IMR-90 (cell line): ENCODE results near the gene SHISA3. TPM values are rescaled to one million over a fixed set of nuclear protein-coding genes. Genes with fewer than 3 reads are reported as not detected.

Source experiments
- ATAC-seq: fragments of 200-7000 bp; cut with Tn5 transposase; 2 replicates; pipeline ENCODE4 v1.9.1; 2020; ENCODE audit warnings: low read depth, mild to moderate bottlenecking, moderate library complexity
- BruUV-seq: library from RNA; stranded (reverse); fragments of 400-500 nt; replicated peaks from 2 replicates; lab custom pipeline; 2021; lab: Mats Ljungman, UMichigan
- CTCF ChIA-PET: fragments of 300-600 bp; formaldehyde crosslinking; extraction: SDS; loops from one replicate; lab custom pipeline; 2021; ENCODE audit warnings: antibody characterized with exemption; lab: Yijun Ruan, JAX
- POLR2A ChIA-PET: fragments of 300-600 bp; sonication (Branson Sonifier 250); formaldehyde crosslinking; loops from one replicate; lab custom pipeline; 2022; ENCODE audit warnings: antibody characterized with exemption; ENCODE audit not compliant: unreplicated experiment; lab: Charles Lee
- DNase-seq: peaks from one replicate; pipeline ENCODE4 v3.0.0; 2013
- H2AFZ ChIP-seq: replicated peaks from 2 replicates; pipeline ENCODE3; 2013; ENCODE audit warnings: low read length, mild to moderate bottlenecking; ENCODE audit not compliant: poor library complexity
- H2AK5ac ChIP-seq: 2 replicates; pipeline ENCODE4 v1.6.1; 2013; ENCODE audit warnings: low read depth, low read length, inconsistent platforms
- H2AK9ac ChIP-seq: replicated peaks from 2 replicates; pipeline ENCODE3; 2013; ENCODE audit warnings: mild to moderate bottlenecking, low read depth, low read length, moderate library complexity; ENCODE audit not compliant: poor library complexity
- H2BK120ac ChIP-seq: 2 replicates; pipeline ENCODE4 v1.6.1; 2013; ENCODE audit warnings: low read depth, low read length, inconsistent platforms
- H2BK15ac ChIP-seq: 3 replicates; pipeline ENCODE4 v1.6.1; 2013; ENCODE audit warnings: low read depth, low read length, inconsistent platforms
- H2BK20ac ChIP-seq: 2 replicates; pipeline ENCODE4 v1.6.1; 2013; ENCODE audit warnings: low read depth, mild to moderate bottlenecking, inconsistent platforms, low read length, moderate library complexity
- H2BK5ac ChIP-seq: 2 replicates; pipeline ENCODE4 v1.6.1; 2013; ENCODE audit warnings: mild to moderate bottlenecking, low read depth, low read length, inconsistent platforms; ENCODE audit not compliant: poor library complexity, severe bottlenecking
- H3K14ac ChIP-seq: replicated peaks from 2 replicates; pipeline ENCODE4 v1.6.1; 2013; ENCODE audit warnings: low read depth, low read length, inconsistent platforms
- H3K18ac ChIP-seq: 2 replicates; pipeline ENCODE4 v1.6.1; 2013; ENCODE audit warnings: low read depth, low read length, control low read depth
- H3K23ac ChIP-seq: 2 replicates; pipeline ENCODE4 v1.6.1; 2013; ENCODE audit warnings: low read depth, low read length, inconsistent platforms
- H3K27ac ChIP-seq: 2 replicates; pipeline ENCODE4 v1.5.1; 2013; ENCODE audit warnings: mild to moderate bottlenecking, control low read depth, low read length; ENCODE audit not compliant: insufficient read depth
- H3K27me3 ChIP-seq: 2 replicates; pipeline ENCODE4 v1.6.1; 2013; ENCODE audit warnings: low read length; ENCODE audit not compliant: control insufficient read depth, insufficient read depth
- H3K36me3 ChIP-seq: 2 replicates; pipeline ENCODE4 v1.6.1; 2013; ENCODE audit warnings: low read length, mixed read lengths; ENCODE audit not compliant: control insufficient read depth, insufficient read depth
- H3K4ac ChIP-seq: 2 replicates; pipeline ENCODE4 v1.6.1; 2013; ENCODE audit warnings: low read depth, low read length, inconsistent platforms
- H3K4me1 ChIP-seq: 2 replicates; pipeline ENCODE4 v1.6.1; 2013; ENCODE audit warnings: low read length, mixed read lengths; ENCODE audit not compliant: control insufficient read depth, insufficient read depth
- H3K4me2 ChIP-seq: 2 replicates; pipeline ENCODE4 v1.6.1; 2013; ENCODE audit warnings: low read depth, mild to moderate bottlenecking, control low read depth, low read length, moderate library complexity
- H3K4me3 ChIP-seq: 2 replicates; pipeline ENCODE4 v1.5.1; 2013; ENCODE audit warnings: low read depth, mild to moderate bottlenecking, control low read depth, low read length, moderate library complexity; ENCODE audit not compliant: insufficient read depth
- H3K56ac ChIP-seq: 2 replicates; pipeline ENCODE4 v1.6.1; 2013; ENCODE audit warnings: low read length, inconsistent platforms; ENCODE audit not compliant: insufficient read depth; ENCODE audit errors: extremely low read depth
- H3K79me1 ChIP-seq, 2 experiments: 2 replicates each; pipeline ENCODE4 v1.6.1; 2013; ENCODE audit warnings: low read length in 2 of 2, inconsistent platforms in 1 of 2, low read depth in 1 of 2
- H3K9ac ChIP-seq: 2 replicates; pipeline ENCODE4 v1.6.1; 2013; ENCODE audit warnings: low read depth, low read length, control low read depth
- H3K9me1 ChIP-seq: 2 replicates; pipeline ENCODE4 v1.6.1; 2013; ENCODE audit warnings: low read length, inconsistent platforms; ENCODE audit not compliant: insufficient read depth
- H3K9me3 ChIP-seq: 2 replicates; pipeline ENCODE4 v1.6.1; 2013; ENCODE audit warnings: low read length; ENCODE audit not compliant: control insufficient read depth, insufficient read depth
- H4K20me1 ChIP-seq: 2 replicates; pipeline ENCODE4 v1.6.1; 2013; ENCODE audit warnings: low read length, inconsistent platforms; ENCODE audit not compliant: insufficient read depth
- H4K5ac ChIP-seq: 2 replicates; pipeline ENCODE4 v1.6.1; 2013; ENCODE audit warnings: mild to moderate bottlenecking, low read depth, low read length, control low read depth
- H4K8ac ChIP-seq, 2 experiments: 2 replicates each; pipeline ENCODE4 v1.6.1; 2013; ENCODE audit warnings: low read depth in 2 of 2, low read length in 2 of 2, control low read depth in 1 of 2, inconsistent platforms in 1 of 2
- H4K91ac ChIP-seq: 2 replicates; pipeline ENCODE4 v1.6.1; 2013; ENCODE audit warnings: low read depth, low read length, inconsistent platforms; ENCODE audit not compliant: insufficient read depth
- POLR2A ChIP-seq: IDR thresholded peaks from 2 replicates; pipeline ENCODE4 v1.6.1; 2012; ENCODE audit warnings: mild to moderate bottlenecking, low read depth, low read length
- RAD21 ChIP-seq: IDR thresholded peaks from 2 replicates; pipeline ENCODE4 v1.6.1; 2012; ENCODE audit warnings: low read length, improper control_type of control experiment
- WGBS, 2 experiments: methylation state at CpG; one replicate each; pipeline versions ENCODE4 v1.1.5 to v1.1.7; 2013; ENCODE audit warnings: missing lambda C conversion rate in 2 of 2; ENCODE audit not compliant: insufficient read length in 1 of 2; ENCODE audit errors: extremely low coverage in 2 of 2; 5-methylcytosine and 5-hydroxymethylcytosine counted together
- dilution Hi-C: fragments of 300-500 bp; cut with HindIII; formaldehyde crosslinking; loops from one replicate; pipeline ENCODE4 v1.14.3; 2018; ENCODE audit warnings: low sequenced_read_pairs; ENCODE audit not compliant: unreplicated experiment
- in situ Hi-C: fragments of 300-500 bp; cut with MboI; formaldehyde crosslinking; loops from 3 replicates; pipeline ENCODE4 v1.14.3; 2019; ENCODE audit warnings: low sequenced_read_pairs, inconsistent platforms, mixed read lengths
- intact Hi-C: fragments of 100-400 bp; cut with micrococcal nuclease; formaldehyde crosslinking; loops from 2 replicates; pipeline ENCODE4 v1.10.0; 2022
- polyA plus RNA-seq, 3 experiments: library from polyadenylated mRNA; depleted of rRNA; stranded (reverse); fragments of >200 nt; gene quantifications; 2 replicates each; pipeline ENCODE4 v1.2.3, GENCODE V29; 2012; ENCODE audit warnings: low replicate concordance in 1 of 3
- total RNA-seq: library from RNA; depleted of rRNA; stranded (reverse); fragments of >200 nt; gene quantifications from 2 replicates; pipeline ENCODE4 v1.2.3, GENCODE V29; 2012
- TF ChIP-seq, protein P1 (sequence below): fragments of 150-350 bp; IDR thresholded peaks from 2 replicates; pipeline ENCODE4 v1.6.1; 2016; ENCODE audit warnings: low read depth, mild to moderate bottlenecking, low read length, moderate library complexity, borderline replicate concordance

SHISA3 gene
- total and polyA plus RNA-seq, 2 of the 4 experiments (the other 2 are of a cell fraction), result 0.18 to 0.77 TPM

DNA sequence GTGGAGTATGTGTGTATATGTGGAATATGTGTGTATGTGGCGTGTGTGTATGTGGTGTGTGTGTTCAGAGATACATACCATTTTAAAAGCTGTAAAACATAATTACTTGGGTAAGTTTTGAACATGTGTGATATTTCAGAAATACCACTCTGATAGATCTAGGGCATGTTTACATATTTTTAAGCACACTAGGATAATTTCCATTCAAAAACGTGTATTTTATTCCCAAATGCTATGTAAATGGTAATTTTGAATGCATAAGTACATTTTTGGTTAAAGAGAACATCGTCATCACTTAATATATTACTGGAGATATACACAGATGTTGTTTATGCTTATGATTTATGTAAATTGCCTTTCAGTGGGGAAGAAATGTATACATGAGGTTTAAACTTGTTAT is 34.7 kb upstream of the SHISA3 start:
- Histone ChIP-seq H4K8ac (no peak overlapping the region), H3K27ac (peak overlapping the region; percentile 55; the same call in 1 of the 2 replicates), H2BK5ac (peak overlapping the region; percentile 88), H4K5ac (no peak overlapping the region), H2BK120ac (no peak overlapping the region), H2BK15ac (no peak overlapping the region), H3K9me1 (no peaks in the 10 kb centered on the region), H4K20me1 (no peaks in the 10 kb centered on the region), H3K9ac (no peak overlapping the region), H2AK5ac (no peak overlapping the region), H3K27me3 (no peaks in the 10 kb centered on the region), H3K4me1 (peaks cover 10% of the 10 kb centered on the region; the same call in 1 of the 2 replicates), H3K79me1 (no peaks in the 10 kb centered on the region), H3K23ac (no peak overlapping the region), H2BK20ac (no peak overlapping the region), H4K91ac (no peak overlapping the region), H2AFZ (no peak overlapping the region), H3K56ac (no peak overlapping the region), H3K14ac (no peak overlapping the region), H3K4me3 (no peak overlapping the region), H2AK9ac (no peak overlapping the region), H3K9me3 (peaks cover 2% of the 10 kb centered on the region), H3K18ac (peak overlapping the region; percentile 75; the same call in 1 of the 2 replicates), H3K36me3 (no peaks in the 10 kb centered on the region), H3K4me2 (no peak overlapping the region), H3K4ac (no peak overlapping the region)
- TF ChIP-seq, protein P1, sequence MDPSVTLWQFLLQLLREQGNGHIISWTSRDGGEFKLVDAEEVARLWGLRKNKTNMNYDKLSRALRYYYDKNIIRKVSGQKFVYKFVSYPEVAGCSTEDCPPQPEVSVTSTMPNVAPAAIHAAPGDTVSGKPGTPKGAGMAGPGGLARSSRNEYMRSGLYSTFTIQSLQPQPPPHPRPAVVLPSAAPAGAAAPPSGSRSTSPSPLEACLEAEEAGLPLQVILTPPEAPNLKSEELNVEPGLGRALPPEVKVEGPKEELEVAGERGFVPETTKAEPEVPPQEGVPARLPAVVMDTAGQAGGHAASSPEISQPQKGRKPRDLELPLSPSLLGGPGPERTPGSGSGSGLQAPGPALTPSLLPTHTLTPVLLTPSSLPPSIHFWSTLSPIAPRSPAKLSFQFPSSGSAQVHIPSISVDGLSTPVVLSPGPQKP, result no peak
- TF ChIP-seq RAD21 (no peak), POLR2A (no peak)
- in situ Hi-C loops, result no loop called here
- CTCF ChIA-PET, result no interaction called here
- ATAC-seq (peak; percentile 48), DNase-seq (no peak)
- BruUV-seq, result no TSS peak
- WGBS, 2 experiments, result no CpG with 5 or more reads among the region's 3 CpGs
- POLR2A ChIA-PET, result no interaction called here
- intact Hi-C loops, result no loop called here
- dilution Hi-C loops, result no loop called here
